HG02678 (cell line): ENCODE results near the gene SYT15.
"Not testable (repeated sequence)": the region's sequence is repeated elsewhere in the genome, so short reads cannot be mapped to it uniquely, and the experiment has no call there.

ENCODE experiments used
- ATAC-seq: cut with Tn5 transposase; IDR thresholded peaks from one replicate; pipeline ENCODE4 v1.9.1; 2021; ENCODE audit warnings: mild to moderate bottlenecking, moderate library complexity; ENCODE audit not compliant: unreplicated experiment

The SYT15 gene

GRCh38 chr10:46555713-46556514, 23.0 kb upstream of the SYT15 start:
- ATAC-seq = no peak

DNA sequence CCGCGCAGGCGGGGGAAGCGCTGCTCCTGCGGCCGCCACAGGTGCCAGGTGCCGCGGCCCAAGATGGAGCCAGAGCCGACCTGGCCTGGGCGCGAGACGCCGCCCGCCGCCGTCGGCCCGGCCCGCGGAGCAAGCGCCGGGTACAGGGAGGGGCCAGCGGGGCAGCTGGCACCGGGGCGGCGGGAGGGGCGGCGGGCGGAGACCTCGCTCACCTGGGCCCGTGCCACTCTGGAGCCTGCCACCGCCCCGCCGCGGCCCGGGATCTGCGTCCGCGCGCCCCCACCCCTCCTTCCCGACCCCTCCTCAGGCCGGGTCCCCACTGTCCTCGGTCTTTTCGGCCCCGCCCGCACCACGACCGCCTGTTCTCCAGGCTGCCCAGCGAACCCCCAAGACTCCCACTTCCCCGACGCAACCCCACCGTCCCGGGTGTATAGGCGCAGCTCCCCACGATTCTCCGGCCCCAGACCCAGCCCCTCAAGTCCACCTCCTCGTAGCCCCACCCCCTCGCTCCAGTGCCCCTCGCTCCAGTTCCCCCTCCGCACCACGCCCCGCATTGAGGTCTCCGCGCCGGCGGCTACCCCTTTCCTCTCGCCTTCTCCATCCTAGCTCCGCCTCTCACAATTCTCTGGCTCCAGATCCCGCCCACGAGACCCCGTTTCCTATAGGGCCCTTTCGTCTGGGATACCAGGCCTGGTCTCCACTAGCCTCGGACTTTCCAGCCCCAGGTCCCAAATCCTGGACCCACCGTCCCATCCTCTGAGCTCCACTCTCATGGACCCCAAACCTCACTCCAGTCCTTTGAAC, 22.2 kb upstream of the SYT15 start, which contains the start of gene GPRIN2:
Gene GPRIN2 (minus strand): TSS at position 144 of the 804 bp plus-strand sequence. CDS start 5,922 bp downstream, outside the sequence.
- ATAC-seq = no peak

DNA sequence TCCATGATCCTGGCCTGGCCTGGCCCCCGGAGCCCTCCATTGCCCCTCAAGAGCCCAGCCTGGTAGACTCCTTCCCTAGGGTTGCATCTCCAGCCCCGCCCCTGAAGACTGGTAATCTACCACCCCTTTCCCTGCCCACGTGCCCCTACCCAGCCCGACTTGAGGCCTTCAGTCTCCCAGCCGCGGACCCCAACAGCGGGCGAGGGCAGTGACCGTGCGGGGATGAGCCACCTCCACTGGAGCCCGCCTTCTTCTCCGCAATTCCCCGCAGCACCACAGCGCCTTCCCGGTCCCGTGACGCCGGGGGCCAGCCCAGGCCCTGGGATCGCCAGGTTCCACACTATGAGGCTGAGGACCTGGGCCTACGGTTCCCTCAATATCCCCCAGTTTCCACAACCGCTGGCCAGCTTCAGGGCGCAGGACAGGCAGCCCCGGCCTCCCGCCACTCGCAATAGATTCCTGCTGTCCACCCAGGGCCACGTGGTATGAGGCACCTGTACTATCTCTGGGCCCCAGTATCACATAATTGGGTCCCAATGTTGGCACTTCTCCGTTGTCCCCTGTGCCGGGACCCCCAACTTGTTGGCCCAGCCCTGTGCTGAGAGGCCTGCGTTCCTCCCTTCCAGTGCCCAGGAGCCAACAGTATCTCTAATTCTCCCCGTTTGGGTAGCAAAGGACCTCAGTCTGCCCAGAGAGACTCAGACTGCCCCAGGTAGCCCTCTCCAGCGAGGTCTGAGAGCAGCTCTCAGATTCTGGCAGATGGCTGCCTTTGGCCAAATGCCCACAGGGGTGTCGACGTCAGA, 21.4 kb upstream of the SYT15 start:
- no peak for ATAC-seq

DNA sequence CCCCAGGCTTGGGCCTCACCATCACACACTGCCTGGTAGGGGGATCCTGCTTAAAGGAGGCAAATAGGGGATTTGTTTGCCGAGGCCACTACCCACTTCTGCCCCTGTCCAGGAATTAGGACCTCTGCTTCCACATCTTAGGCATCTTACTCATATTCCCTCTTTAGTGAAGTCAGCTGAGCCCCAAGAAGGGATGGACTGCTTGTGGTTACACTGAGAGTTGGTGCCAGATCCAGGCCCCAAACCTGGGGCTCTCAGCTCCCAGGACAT, 20.9 kb upstream of the SYT15 start:
- ATAC-seq = no peak

- ATAC-seq = no peak
These were observed 20.3 kb upstream of the SYT15 start for GRCh38 chr10:46558392-46559185.

- no peak for ATAC-seq
These were observed 19.7 kb upstream of the SYT15 start for GRCh38 chr10:46559231-46559671.

DNA sequence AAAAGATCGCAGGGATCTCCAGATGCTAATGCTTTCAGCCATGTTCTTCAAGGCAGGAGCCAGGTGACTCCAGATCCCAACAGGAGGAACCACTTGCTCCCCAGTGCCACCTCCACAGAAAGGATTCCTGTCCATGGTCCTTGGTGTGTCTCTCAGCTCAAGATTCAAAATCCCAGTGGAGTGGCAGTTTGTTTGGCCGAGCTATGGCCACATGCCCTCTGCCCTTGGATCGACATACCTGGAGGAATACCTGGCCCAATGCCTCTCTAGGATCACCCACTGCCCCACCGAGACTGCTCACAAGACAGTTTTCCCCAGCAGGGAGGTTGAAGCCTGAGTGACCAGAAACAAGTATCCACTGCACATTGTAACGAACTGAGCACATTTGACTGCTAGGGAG, 18.5 kb upstream of the SYT15 start:
- no peak for ATAC-seq

GRCh38 chr10:46560952-46561351, 18.0 kb upstream of the SYT15 start:
- no peak for ATAC-seq

- peak; percentile 76 for ATAC-seq
These were observed 13.2 kb upstream of the SYT15 start for GRCh38 chr10:46565591-46566332.

DNA sequence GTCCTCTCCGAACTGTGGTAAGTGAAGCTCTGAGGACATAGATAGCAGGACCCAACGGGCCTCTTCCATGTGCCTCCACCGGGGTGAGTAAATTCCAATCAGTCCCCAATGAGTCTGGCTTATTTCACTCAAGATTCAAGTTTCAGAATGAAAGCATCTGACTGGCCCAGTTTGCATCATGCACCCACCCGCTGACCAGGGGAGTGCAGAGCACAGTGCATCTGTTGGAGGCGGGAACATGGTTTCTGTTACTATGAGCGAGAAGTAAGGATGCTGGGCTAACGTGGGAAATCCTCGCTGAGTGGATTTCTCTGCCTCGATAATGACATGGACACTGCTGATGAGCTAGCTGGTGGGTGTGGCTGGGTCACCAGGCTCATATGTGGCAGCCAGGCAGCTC, 11.8 kb upstream of the SYT15 start:
- not testable (repeated sequence) for ATAC-seq

GRCh38 chr10:46570655-46571054, 8.3 kb upstream of the SYT15 start:
- not testable (repeated sequence) for ATAC-seq

- ATAC-seq = not testable (repeated sequence)
These were observed 6.2 kb upstream of the SYT15 start for GRCh38 chr10:46572765-46573164.

DNA sequence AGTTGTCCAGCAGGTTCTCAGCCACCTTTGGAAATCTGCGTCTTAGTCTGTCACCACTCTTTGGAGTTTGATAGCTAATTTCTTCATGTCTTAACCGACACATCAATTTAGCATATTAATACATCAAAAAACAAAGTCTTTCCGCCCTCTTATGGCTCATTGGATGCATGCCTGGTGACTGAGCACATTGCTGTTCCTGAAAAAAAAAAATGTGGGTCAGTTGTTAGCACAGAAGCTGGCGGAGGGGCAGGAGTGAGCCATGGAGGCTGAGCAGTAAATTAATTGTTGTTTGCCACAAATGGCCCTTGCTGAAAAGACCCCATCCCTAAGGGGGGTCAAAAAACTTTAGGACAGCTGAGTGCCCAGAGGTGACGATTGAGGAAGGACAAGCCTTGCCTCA, 5.6 kb upstream of the SYT15 start:
- ATAC-seq = not testable (repeated sequence)

GRCh38 chr10:46573884-46574283, 5.0 kb upstream of the SYT15 start:
- ATAC-seq = not testable (repeated sequence)

DNA sequence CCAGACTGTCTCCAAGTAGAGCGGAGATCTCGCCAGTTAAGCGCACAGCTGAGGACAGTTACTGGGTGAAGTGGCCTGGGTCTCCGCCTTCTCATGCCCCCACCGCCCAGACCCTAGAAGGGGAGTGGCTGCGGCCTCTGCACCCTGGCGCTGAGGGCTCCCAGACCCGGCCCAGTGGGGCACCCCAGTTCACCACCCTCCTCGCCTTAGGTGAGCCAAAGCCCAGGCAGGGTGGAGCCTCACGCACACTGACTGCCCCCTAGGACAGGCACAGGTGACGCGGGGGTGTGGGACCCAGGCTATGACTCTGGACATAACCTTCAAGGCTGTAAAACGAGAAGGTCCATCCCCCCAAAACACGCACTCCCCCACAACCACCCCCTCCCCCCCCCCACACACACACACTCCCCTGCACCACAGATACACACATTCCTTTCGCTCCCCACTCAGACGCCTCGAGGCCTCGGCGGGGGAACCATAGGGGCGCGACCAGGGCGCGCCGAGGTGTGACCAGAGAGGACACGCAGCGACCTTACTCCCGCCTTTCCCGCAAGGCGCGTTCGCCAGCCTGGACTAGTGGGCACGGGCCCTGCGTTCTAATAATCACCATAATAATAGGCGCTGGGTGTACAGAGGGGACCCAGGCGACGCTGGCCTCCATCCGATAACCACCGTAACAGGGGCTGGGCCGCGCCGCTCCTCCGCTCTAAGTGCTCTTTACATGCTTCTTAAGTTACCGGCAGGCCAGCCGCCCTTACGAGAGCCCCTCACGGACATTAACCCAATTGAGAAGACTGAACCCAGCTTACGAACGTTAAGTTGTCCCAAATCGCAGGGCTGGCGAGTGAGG, 1.1 kb upstream of the SYT15 start:
- not testable (repeated sequence) for ATAC-seq

GRCh38 chr10:46579378-46579777, 450 bp downstream of the SYT15 start:
- ATAC-seq = not testable (repeated sequence)

- ATAC-seq = not testable (repeated sequence)
These were observed 3.1 kb downstream of the SYT15 start for GRCh38 chr10:46581997-46582396.

DNA sequence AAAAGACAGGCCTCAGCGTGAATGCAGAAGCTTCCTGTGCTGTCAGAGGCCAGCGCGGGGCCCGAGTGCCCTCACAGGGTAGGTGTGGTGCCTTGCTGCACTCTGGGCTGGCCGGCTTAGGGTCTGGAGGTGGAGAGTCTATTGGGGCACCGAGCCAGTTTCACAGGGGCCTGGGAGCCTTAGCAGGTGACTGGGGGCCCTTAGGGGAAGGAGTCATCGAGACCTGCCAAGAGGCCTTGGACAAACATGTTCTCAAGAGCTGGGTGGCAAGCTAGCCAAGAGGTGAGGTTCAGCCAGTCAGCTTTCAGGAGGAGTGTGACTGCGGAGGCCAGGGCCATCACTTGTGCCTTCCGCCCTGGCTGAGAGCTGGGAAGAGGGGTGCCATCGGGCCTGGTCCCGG, 3.6 kb downstream of the SYT15 start:
- not testable (repeated sequence) for ATAC-seq

GRCh38 chr10:46584196-46584595, 5.3 kb downstream of the SYT15 start:
- not testable (repeated sequence) for ATAC-seq
